ENCODE measurements around the gene KLHL3.

Gene KLHL3

GRCh38 chr5:137610598-137610997, 125.3 kb downstream of the KLHL3 start:
- no peak for DNase-seq (ENCODE audit: low spot score)

- DNase-seq (ENCODE audit: low spot score), result no peak
Measured at GRCh38 chr5:137609127-137609526, 126.8 kb downstream of the KLHL3 start.

GRCh38 chr5:137607771-137608170, 128.1 kb downstream of the KLHL3 start:
- no peak for DNase-seq (ENCODE audit: low spot score)

GRCh38 chr5:137606401-137606800, 129.5 kb downstream of the KLHL3 start:
- DNase-seq (ENCODE audit: low spot score), result no peak

GRCh38 chr5:137605411-137605810, 130.5 kb downstream of the KLHL3 start:
- DNase-seq (ENCODE audit: low spot score), result peak; percentile 27

GRCh38 chr5:137604348-137605095, 131.4 kb downstream of the KLHL3 start:
- no peak for DNase-seq (ENCODE audit: low spot score)

- no peak for DNase-seq (ENCODE audit: low spot score)
Measured at GRCh38 chr5:137603891-137604290, 132.0 kb downstream of the KLHL3 start.

GRCh38 chr5:137603356-137603755, 132.5 kb downstream of the KLHL3 start:
- DNase-seq (ENCODE audit: low spot score), result no peak

GRCh38 chr5:137602721-137603273, 133.1 kb downstream of the KLHL3 start:
- no peak for DNase-seq (ENCODE audit: low spot score)

GRCh38 chr5:137600721-137601360, 135.0 kb downstream of the KLHL3 start:
- no peak for DNase-seq (ENCODE audit: low spot score)

GRCh38 chr5:137599457-137599856, 136.4 kb downstream of the KLHL3 start:
- no peak for DNase-seq (ENCODE audit: low spot score)

- no peak for DNase-seq (ENCODE audit: low spot score)
Measured at GRCh38 chr5:137598399-137598798, 137.5 kb downstream of the KLHL3 start.

- DNase-seq (ENCODE audit: low spot score), result no peak
Measured at GRCh38 chr5:137596941-137597340, 138.9 kb downstream of the KLHL3 start.

- no peak for DNase-seq (ENCODE audit: low spot score)
Measured at GRCh38 chr5:137595396-137596079, 140.4 kb downstream of the KLHL3 start.

- DNase-seq (ENCODE audit: low spot score), result no peak
Measured at GRCh38 chr5:137594717-137595116, 141.2 kb downstream of the KLHL3 start.

GRCh38 chr5:137592317-137592716, 143.6 kb downstream of the KLHL3 start:
- no peak for DNase-seq (ENCODE audit: low spot score)

- DNase-seq (ENCODE audit: low spot score), result no peak
Measured at GRCh38 chr5:137589185-137589584, 146.7 kb downstream of the KLHL3 start.

- DNase-seq (ENCODE audit: low spot score), result no peak
Measured at GRCh38 chr5:137587919-137588318, 148.0 kb downstream of the KLHL3 start.

GRCh38 chr5:137584262-137584661, 151.6 kb downstream of the KLHL3 start:
- DNase-seq (ENCODE audit: low spot score), result no peak

- DNase-seq (ENCODE audit: low spot score), result no peak
Measured at GRCh38 chr5:137583129-137583528, 152.8 kb downstream of the KLHL3 start.

- no peak for DNase-seq (ENCODE audit: low spot score)
Measured at GRCh38 chr5:137582218-137582617, 153.7 kb downstream of the KLHL3 start.

- no peak for DNase-seq (ENCODE audit: low spot score)
Measured at GRCh38 chr5:137581776-137582175, 154.1 kb downstream of the KLHL3 start.

GRCh38 chr5:137580030-137580429, 155.9 kb downstream of the KLHL3 start:
- DNase-seq (ENCODE audit: low spot score), result no peak

Data from hepatic stellate cell (primary cell).